NCI-H748 treated with DMSO at 0.1 percent for 48 hours (cell line): ENCODE measurements around the gene HMMR.
"Not testable (repeated sequence)": the region's sequence is repeated elsewhere in the genome, so short reads cannot be mapped to it uniquely, and the experiment has no call there.

Experiments used
- DNase-seq: peaks from one replicate; lab custom pipeline; 2025; lab: John Stamatoyannopoulos, UW

The HMMR gene

DNA sequence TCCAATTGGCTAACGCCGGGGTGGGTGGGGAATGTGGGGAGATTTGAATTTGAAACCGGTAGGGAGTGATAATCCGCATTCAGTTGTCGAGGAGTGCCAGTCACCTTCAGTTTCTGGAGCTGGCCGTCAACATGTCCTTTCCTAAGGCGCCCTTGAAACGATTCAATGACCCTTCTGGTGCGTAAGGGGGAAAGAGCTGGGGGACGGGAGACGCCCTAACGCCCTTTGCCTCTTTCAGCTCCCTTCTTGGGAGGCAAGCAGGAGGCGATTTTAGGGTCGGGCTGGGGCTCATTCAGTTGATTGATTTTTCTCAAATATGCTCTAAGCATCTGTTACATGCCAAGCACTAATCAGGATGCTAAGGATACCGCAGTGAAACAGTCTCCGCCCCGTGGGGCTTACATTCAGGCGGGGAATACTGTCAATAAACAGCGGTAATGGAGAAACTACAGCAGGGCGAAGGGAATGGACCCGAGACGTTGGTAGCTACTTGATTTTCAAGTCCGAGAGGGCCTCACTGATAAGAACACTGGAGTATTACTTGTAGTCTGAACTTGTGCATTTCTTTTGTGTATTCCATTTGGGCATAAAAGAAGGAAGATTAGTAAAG lies at the start of gene HMMR:
Gene HMMR (plus strand): TSS at position 71 of the 610 bp plus-strand sequence. CDS start 61 bp downstream, at position 132.
- DNase-seq, result peak; percentile 77

DNA sequence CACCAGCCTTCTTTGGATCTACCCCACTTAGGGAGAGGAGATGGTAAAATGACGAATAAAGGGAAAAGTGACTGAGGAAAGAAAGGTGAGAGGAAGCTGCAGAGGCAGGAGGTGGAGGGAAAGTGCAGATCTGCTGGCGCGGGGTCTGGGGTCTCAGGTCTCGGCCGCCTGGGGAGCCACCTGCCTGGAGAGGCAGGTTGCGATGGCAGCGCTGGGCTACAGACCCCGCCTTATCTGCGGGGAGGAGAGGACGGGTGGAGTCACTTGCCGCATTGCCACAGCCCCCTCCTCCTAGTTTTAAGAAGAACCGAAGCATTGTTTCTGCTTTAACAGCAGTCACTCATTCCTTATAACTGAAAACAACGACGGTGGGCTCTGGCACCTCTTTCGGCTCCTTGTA lies 44.8 kb upstream of the HMMR start:
- DNase-seq, result not testable (repeated sequence)

DNA sequence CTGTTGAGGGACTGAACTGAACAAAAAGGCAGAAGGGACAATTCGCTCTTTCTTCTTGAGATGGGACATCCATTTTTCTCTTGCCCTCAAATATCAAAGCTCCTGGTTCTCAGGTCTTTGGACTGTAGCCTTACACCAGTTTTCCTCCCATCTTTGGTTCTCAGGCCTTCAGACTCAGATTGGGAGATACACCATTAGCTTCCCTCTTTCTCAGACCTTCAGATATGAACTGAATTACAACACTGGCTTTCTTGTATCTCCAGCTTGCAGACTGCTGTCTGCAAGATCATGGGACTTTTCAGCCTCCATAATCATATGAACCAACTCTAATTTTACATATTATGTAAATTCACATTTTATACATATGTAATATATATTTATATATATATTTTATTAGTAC lies 35.6 kb upstream of the HMMR start:
- no peak for DNase-seq

GRCh38 chr5:163426128-163426527 lies 34.3 kb upstream of the HMMR start:
- DNase-seq, result not testable (repeated sequence)

DNA sequence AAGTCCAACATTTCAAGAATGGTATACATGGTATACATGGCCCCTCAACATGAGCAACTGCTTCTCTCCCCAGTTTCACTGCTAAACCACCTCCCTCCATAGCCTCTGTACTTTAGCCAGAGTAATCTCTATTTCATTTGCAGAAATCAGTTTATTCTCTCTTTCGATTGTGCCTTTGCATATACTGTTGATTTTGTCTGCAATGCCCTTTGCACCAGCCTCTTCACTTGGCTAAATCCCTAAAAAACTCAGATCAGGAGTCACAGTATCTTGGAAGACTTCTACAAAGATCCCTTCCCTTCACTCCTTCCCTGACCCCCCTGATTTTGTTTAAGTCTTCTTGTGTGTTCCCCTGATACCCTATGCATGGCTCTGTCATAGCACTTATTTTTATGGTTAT lies 27.9 kb upstream of the HMMR start:
- DNase-seq, result no peak

- DNase-seq, result no peak
Observed at GRCh38 chr5:163433271-163433670, 27.2 kb upstream of the HMMR start.

DNA sequence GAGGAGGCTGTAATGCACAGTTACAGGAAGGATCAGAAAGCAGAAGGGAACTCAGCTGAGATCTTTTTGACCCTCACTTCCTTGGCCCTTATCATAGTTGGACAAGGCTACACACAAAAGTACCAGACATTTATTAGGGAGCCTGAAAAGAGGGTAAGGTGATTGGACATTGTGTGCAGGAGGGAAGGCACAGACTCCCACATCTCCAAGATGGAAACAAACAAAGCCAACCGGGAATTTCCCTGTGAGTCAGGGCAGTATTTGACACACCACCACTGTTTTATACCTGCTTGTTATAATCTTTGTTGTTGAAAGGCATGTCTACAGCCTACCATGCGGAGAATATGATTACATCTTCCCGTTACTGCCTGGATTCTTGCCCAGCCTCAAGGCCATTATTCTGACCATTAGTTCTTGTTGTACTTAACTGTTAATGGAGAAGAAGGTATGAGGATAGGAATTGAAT lies 26.0 kb upstream of the HMMR start:
- no peak for DNase-seq

DNA sequence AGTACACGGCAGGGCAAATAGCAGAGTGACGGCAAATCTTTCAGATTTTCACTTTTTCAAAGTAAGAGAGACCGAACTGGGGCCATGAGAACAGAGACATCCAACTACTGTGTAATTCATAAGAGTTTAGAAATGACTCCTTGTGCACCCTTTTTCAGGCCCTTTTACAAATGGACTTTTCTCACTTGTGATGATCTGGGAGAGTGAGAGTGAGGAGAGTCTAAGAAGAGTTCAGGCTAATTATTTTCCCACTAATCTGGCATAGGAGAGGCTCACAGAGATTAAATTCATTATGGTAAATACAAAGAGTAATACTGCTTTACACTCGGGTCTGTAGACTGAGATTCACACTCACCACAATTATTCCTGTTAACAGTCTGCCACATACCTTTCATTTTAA lies 23.9 kb upstream of the HMMR start:
- DNase-seq, result no peak

- no peak for DNase-seq
Observed at GRCh38 chr5:163437011-163437308, 23.5 kb upstream of the HMMR start.

GRCh38 chr5:163437309-163438182 lies 22.9 kb upstream of the HMMR start, which contains the start of gene CCNG1:
CCNG1 (plus strand) TSS chr5:163437595; CDS start chr5:163439257, 1,662 bp downstream.
- DNase-seq, result peak; percentile 95

DNA sequence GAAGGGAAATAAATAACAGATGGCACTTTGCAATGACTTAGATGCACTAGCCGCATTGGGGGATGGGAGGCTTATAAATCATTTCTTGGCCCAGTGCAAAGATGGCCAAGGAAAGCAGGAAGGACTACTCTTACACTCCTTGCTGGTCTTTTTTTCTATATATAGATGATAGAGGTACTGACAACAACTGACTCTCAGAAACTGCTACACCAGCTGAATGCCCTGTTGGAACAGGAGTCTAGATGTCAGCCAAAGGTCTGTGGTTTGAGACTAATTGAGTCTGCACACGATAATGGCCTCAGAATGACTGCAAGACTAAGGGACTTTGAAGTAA lies 21.4 kb upstream of the HMMR start:
- no peak for DNase-seq

DNA sequence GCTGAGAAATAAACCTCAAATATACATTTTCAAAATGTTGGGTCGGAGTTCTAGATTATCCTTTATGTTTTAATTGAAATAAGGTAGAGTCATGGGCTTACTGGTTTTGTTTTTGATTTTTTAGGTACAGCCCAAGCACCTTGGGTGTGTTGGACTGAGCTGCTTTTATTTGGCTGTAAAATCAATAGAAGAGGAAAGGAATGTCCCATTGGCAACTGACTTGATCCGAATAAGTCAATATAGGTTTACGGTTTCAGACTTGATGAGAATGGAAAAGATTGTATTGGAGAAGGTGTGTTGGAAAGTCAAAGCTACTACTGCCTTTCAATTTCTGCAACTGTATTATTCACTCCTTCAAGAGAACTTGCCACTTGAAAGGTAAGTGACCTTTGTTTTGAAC lies 19.5 kb upstream of the HMMR start:
- DNase-seq, result no peak

DNA sequence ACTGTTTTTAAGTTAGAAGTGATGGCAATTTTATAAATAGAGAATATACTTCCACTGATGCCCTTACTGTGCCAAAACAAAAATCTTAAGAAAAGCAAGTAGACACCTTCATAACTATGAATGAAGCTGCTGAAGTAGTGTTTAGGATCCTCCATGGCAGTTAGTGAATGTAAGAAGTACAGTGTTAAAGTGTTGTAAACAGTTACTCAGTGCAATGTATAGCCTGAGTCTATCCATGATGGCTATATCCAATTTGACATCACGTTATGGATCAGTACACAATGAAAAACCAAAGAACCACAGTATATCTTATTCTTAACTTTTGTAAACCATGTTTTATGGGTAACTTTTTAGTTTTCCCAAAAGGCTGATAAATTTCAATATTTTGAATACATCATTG lies 15.9 kb upstream of the HMMR start:
- DNase-seq, result no peak

GRCh38 chr5:163445345-163445744 lies 15.1 kb upstream of the HMMR start:
- DNase-seq, result no peak

DNA sequence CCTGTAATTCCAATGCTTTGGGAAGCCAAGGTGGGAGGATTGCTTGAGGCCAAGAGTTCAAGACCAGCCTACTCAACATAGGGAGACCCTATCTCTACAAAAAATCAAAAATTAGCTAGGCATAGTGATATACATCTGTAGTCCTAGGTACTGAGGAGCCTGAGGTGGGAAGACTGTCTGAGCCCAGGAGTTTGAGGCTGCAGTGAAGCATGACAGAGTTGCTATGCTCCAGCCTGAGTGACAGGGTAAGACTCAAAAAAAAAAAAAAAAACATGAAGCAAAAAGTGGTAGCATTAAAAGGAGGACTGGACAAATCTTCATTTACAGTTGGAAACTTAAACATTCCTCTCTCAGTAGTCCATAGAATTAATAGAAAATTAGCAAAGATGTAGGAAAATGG lies 13.2 kb upstream of the HMMR start:
- DNase-seq, result no peak

DNA sequence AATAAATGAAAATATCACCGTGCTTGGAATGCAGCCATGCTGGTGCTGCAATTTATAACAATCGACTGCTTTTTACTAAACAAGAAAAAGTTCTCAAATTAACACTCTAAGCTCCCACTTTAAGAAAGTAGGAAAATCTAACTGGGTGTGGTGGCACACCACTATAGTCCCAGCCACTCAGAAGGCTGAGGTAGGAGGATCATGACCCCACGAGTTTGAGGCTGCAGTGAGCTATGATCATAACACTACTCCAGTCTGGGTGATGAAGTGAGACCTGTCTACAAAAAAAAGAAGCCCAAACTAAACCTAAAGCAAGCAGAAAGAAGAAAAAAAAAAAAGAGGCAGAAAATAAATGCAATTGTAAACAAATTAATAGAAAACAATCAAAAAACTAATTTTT lies 12.6 kb upstream of the HMMR start:
- no peak for DNase-seq

DNA sequence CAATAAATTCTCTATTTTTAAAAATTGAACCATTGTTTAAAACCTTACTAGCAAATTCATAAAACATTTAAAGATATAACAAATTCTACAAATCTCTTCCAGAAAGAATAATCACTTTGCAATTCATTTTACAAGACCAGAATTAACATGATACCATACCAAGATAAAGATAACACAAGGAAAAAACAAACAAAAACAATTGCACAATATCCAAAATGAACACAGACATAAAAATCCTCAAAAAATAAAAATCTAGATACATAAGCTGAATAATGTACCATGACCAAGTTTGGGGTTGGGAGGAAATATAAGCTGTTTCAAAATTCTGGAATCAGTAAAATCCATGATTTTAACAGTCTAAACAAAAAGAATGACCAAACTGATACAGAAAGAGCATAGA lies 11.9 kb upstream of the HMMR start:
- no peak for DNase-seq

- no peak for DNase-seq
Observed at GRCh38 chr5:163451489-163451888, 8.9 kb upstream of the HMMR start.

GRCh38 chr5:163453705-163454104 lies 6.7 kb upstream of the HMMR start:
- no peak for DNase-seq

- not testable (repeated sequence) for DNase-seq
Observed at GRCh38 chr5:163455406-163455805, 5.0 kb upstream of the HMMR start.

- no peak for DNase-seq
Observed at GRCh38 chr5:163456029-163456589, 4.3 kb upstream of the HMMR start.

DNA sequence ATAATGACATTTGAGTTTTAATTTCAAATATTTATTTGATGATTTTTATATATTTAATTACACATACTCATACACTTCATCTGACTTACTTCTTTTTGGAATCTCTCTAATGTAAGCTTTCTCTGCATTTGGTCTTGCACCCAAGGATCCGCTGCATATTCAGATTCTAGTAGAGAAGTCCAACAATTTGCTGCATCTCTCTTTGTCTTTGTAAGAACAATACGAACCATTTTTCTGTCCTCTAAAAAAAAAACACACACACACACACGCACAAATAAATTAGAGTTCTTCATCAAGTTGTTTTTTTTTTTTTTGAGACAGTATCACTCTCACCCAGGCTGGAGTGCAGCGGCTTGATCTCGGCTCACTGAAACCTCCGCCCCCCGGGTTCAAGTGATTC lies 3.6 kb upstream of the HMMR start:
- DNase-seq, result no peak

- DNase-seq, result no peak
Observed at GRCh38 chr5:163458778-163459385, 1.6 kb upstream of the HMMR start.
